ENCODE results near the gene OR2W1. TPM values are rescaled to one million over a fixed set of nuclear protein-coding genes. Genes with fewer than 3 reads are reported as not detected.
A peak's percentile ranks its signal among the peaks of the same experiment; 100 is the strongest.

The OR2W1 gene
- total RNA-seq, 1 donor from 2014 or later: not detected

DNA sequence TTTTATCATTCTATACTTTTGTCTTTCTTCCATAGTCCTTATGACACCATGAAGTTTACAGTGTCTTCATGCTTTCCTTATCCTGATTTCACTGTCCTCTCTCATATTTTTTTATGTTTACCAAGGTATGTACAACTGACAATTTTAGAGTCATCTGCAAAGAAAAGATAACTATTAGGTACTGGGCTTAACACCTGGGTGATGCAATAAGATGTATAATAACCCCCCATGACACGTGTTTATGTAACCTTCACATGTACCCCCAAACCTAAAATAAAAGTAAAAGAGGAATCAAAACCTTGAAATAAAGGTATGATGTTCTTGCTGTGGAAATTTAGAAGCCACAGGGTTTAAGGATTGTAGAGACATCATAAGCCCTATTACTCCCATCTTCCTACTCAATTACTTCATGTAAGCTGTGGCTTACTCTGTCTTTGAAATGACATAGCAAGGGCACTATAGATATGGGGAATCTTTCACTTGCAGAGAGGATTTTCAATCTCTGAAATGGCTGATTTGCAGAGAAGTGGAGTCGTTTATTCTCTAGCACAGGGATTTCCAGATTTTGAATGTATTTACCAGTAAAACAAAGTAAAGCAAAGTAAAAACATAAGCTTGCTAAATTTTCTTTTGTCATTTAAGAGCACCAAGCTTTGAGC is 18.9 kb downstream of the OR2W1 start:
- no peak overlapping the region for H3K4me3 Mint-ChIP-seq (ENCODE audit: low read depth)
- TF ChIP-seq, protein P1, sequence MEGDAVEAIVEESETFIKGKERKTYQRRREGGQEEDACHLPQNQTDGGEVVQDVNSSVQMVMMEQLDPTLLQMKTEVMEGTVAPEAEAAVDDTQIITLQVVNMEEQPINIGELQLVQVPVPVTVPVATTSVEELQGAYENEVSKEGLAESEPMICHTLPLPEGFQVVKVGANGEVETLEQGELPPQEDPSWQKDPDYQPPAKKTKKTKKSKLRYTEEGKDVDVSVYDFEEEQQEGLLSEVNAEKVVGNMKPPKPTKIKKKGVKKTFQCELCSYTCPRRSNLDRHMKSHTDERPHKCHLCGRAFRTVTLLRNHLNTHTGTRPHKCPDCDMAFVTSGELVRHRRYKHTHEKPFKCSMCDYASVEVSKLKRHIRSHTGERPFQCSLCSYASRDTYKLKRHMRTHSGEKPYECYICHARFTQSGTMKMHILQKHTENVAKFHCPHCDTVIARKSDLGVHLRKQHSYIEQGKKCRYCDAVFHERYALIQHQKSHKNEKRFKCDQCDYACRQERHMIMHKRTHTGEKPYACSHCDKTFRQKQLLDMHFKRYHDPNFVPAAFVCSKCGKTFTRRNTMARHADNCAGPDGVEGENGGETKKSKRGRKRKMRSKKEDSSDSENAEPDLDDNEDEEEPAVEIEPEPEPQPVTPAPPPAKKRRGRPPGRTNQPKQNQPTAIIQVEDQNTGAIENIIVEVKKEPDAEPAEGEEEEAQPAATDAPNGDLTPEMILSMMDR (IDR thresholded peaks at IDR 0.05; ENCODE audit: unreplicated experiment): no peak
- no peaks in the 10 kb centered on the region for H3K9me3 Mint-ChIP-seq (ENCODE audit: low read depth)

DNA sequence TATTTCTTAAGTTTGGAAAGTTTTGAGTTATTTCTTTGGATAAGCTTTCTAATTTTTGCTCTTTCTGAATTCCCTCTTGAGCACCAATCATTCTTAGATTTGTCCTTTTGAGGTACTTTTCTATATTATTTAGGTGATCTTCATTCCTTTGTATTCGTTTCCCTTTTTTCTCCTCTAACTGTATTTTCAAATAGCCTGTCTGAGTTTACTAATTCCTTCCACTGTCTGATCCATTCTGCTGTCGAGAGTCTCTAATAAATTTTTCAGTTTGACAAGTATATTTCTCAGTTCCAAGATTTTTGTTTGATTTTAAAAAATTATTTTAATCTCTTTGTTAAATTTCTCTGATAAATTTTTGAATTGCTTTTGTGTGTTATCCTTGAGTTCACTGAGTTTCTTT is 23.5 kb downstream of the OR2W1 start:
- Mint-ChIP-seq H3K4me1 (ENCODE audit: low read depth) (no peaks in the 10 kb centered on the region), H3K9me3 (ENCODE audit: low read depth) (no peaks in the 10 kb centered on the region), H3K27me3 (peaks cover 13% of the 10 kb centered on the region), H3K36me3 (ENCODE audit: insufficient read depth) (no peaks in the 10 kb centered on the region), H3K27ac (no peak overlapping the region), H3K4me3 (ENCODE audit: low read depth) (no peak overlapping the region)
- TF ChIP-seq, protein P1 (IDR thresholded peaks at IDR 0.05; ENCODE audit: unreplicated experiment): no peak
- DNase-seq (ENCODE audit: low spot score, unreplicated experiment): no peak

More for the DNA sequence above, 18.9 kb downstream of the OR2W1 start:
- Mint-ChIP-seq H3K27me3 (peaks cover 20% of the 10 kb centered on the region), H3K27ac (no peak overlapping the region), H3K4me1 (ENCODE audit: low read depth) (no peaks in the 10 kb centered on the region), H3K36me3 (ENCODE audit: insufficient read depth) (no peaks in the 10 kb centered on the region)
- no peak for DNase-seq (ENCODE audit: low spot score, unreplicated experiment)

DNA sequence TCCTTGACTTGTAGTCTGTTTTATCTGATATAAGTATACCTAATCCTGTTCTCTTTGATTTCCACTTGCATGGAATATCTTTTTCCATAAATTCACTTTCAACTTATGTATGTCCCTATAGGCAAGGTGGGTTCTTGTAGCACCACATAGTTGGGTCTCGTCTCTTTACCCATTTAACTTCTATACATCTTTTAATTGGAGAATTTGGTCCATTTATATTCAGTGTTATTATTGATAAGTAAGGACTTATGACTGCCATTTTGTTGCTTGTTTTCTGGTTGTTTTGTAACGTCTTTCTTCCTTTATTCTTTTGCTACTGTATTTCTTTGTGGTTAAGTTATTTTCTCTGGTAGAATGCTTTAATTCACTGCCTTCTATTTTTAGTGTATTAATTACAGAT is 25.3 kb downstream of the OR2W1 start:
- H3K36me3 Mint-ChIP-seq (ENCODE audit: insufficient read depth): no peaks in the 10 kb centered on the region
- DNase-seq (ENCODE audit: low spot score, unreplicated experiment): no peak
- H3K27me3 Mint-ChIP-seq: peaks cover 3% of the 10 kb centered on the region
- H3K9me3 Mint-ChIP-seq (ENCODE audit: low read depth): no peaks in the 10 kb centered on the region
- H3K27ac Mint-ChIP-seq: no peak overlapping the region
- H3K4me3 Mint-ChIP-seq (ENCODE audit: low read depth): no peak overlapping the region
- H3K4me1 Mint-ChIP-seq (ENCODE audit: low read depth): no peaks in the 10 kb centered on the region
- TF ChIP-seq, protein P1 (IDR thresholded peaks at IDR 0.05; ENCODE audit: unreplicated experiment): no peak

DNA sequence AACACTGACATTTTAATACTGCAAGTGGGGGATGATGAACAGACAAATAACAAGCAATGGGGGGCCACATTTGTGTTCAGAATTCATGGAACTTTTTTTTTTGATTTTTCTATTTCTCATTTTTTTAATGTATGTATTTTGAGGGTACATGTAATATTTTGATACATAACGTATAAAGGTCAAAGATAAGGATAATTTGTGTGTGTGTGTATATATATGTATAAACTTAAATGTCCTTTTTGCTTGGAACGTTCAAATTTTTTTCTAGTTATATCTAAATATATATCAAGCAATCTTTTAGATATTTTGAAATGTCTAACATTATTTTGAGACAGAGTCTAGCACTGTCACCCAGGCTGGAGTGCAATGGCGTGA is 27.6 kb downstream of the OR2W1 start:
- Mint-ChIP-seq H3K4me3 (ENCODE audit: low read depth) (peak overlapping the region; percentile 81), H3K4me1 (ENCODE audit: low read depth) (no peaks in the 10 kb centered on the region), H3K36me3 (ENCODE audit: insufficient read depth) (no peaks in the 10 kb centered on the region), H3K27me3 (peaks cover 9% of the 10 kb centered on the region), H3K9me3 (ENCODE audit: low read depth) (no peaks in the 10 kb centered on the region), H3K27ac (no peak overlapping the region)
- TF ChIP-seq, protein P1 (IDR thresholded peaks at IDR 0.05; ENCODE audit: unreplicated experiment): no peak
- no peak for DNase-seq (ENCODE audit: low spot score, unreplicated experiment)

DNA sequence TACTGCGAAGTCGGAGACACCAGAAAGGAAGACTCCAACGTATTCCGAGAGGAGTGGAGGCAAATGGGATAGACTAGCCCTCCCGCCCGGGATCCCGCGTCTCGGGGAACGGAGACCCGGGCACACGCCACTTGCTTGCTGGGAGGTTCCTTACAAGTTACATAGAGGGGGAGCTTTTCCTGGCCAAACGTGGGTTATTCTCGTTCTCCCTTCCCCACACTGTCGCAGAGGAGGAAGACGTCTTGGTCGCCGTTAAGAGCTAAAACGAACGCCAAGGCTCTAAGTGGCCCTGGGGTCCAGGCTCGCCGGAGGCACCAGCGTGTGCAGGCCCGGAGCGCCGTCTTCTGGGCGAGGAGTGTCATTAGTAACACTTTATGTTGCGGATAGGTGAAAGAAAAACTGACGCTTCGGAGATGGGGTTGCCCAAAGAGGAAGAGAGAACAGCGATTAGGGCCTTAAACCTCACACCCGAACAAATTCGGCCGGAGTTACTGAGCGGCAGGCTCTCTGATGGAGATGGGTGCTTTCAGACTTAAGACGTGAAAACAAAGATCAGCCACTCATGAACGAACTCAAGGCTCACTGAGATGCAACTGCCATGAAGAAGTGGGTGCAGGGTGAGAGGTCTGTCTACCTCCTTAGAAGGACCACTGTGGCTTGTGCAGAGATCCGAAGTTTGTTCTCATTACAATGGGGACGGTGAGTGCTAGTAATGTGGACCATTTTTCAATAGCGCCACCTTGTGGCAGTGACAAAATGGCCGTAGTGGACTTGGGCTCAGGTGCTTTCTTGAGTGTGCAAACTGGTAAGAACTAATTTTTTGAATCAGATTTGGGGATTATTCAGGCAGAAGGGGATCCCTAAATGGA is 28.2 kb downstream of the OR2W1 start:
- Mint-ChIP-seq H3K4me1 (ENCODE audit: low read depth) (no peaks in the 10 kb centered on the region), H3K9me3 (ENCODE audit: low read depth) (no peaks in the 10 kb centered on the region), H3K27ac (peak overlapping the region; percentile 77), H3K36me3 (ENCODE audit: insufficient read depth) (no peaks in the 10 kb centered on the region), H3K27me3 (peaks cover 14% of the 10 kb centered on the region), H3K4me3 (ENCODE audit: low read depth) (peak overlapping the region; percentile 81)
- DNase-seq (ENCODE audit: low spot score, unreplicated experiment): peak; percentile 81
- TF ChIP-seq, protein P1 (IDR thresholded peaks at IDR 0.05; ENCODE audit: unreplicated experiment): peak; percentile 85

Data from progenitor cell of endocrine pancreas (in vitro differentiated cells).